Measurements from ENCODE around the gene CEP57. TPM values are rescaled to one million over a fixed set of nuclear protein-coding genes. Genes with fewer than 3 reads are reported as not detected.

CEP57 gene
- total RNA-seq, 1 donor: 48.4 TPM

GRCh38 chr11:95789506-95790122 is 684 bp upstream of the CEP57 start, which contains the start of gene FAM76B:
Gene FAM76B, minus strand, starts transcription at chr11:95789782. Its CDS starts 304 bp downstream, at chr11:95789478.
- TF ChIP-seq, protein P1, sequence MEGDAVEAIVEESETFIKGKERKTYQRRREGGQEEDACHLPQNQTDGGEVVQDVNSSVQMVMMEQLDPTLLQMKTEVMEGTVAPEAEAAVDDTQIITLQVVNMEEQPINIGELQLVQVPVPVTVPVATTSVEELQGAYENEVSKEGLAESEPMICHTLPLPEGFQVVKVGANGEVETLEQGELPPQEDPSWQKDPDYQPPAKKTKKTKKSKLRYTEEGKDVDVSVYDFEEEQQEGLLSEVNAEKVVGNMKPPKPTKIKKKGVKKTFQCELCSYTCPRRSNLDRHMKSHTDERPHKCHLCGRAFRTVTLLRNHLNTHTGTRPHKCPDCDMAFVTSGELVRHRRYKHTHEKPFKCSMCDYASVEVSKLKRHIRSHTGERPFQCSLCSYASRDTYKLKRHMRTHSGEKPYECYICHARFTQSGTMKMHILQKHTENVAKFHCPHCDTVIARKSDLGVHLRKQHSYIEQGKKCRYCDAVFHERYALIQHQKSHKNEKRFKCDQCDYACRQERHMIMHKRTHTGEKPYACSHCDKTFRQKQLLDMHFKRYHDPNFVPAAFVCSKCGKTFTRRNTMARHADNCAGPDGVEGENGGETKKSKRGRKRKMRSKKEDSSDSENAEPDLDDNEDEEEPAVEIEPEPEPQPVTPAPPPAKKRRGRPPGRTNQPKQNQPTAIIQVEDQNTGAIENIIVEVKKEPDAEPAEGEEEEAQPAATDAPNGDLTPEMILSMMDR (IDR thresholded peaks at IDR 0.05; ENCODE audit: insufficient read depth, low read depth, low read length): no peak
- peak within 1 kb of the TSS; percentile 99 for H3K4me3 ChIP-seq (ENCODE audit: low read depth, low read length)
- DNase-seq (ENCODE audit: low read depth): peak; percentile 99

- DNase-seq (ENCODE audit: low read depth): peak; percentile 72
- TF ChIP-seq, protein P1 (IDR thresholded peaks at IDR 0.05; ENCODE audit: insufficient read depth, low read depth, low read length): no peak
- H3K4me3 ChIP-seq (ENCODE audit: low read depth, low read length): peak overlapping the region; percentile 99
These were observed 823 bp downstream of the CEP57 start for GRCh38 chr11:95790933-95791708.

- TF ChIP-seq, protein P1 (IDR thresholded peaks at IDR 0.05; ENCODE audit: insufficient read depth, low read depth, low read length): no peak
- no peak for DNase-seq (ENCODE audit: low read depth)
- peak overlapping the region; percentile 99 for H3K4me3 ChIP-seq (ENCODE audit: low read depth, low read length)
These were observed 1.4 kb downstream of the CEP57 start for GRCh38 chr11:95791709-95792033.

GRCh38 chr11:95792200-95792599 is 1.9 kb downstream of the CEP57 start:
- H3K4me3 ChIP-seq (ENCODE audit: low read depth, low read length): peak overlapping the region; percentile 99
- TF ChIP-seq, protein P1 (IDR thresholded peaks at IDR 0.05; ENCODE audit: insufficient read depth, low read depth, low read length): no peak
- DNase-seq (ENCODE audit: low read depth): no peak

GRCh38 chr11:95792700-95793099 is 2.4 kb downstream of the CEP57 start:
- no peak for DNase-seq (ENCODE audit: low read depth)
- no peak overlapping the region for H3K4me3 ChIP-seq (ENCODE audit: low read depth, low read length)
- TF ChIP-seq, protein P1 (IDR thresholded peaks at IDR 0.05; ENCODE audit: insufficient read depth, low read depth, low read length): no peak

GRCh38 chr11:95793116-95793515 is 2.8 kb downstream of the CEP57 start:
- no peak overlapping the region for H3K4me3 ChIP-seq (ENCODE audit: low read depth, low read length)
- DNase-seq (ENCODE audit: low read depth): no peak
- TF ChIP-seq, protein P1 (IDR thresholded peaks at IDR 0.05; ENCODE audit: insufficient read depth, low read depth, low read length): no peak

Measured in fibroblast of villous mesenchyme (primary cell).